Gastrocnemius medialis (tissue), 4 donors: ENCODE measurements around the gene STRN3.

Source experiments
- CTCF ChIP-seq, 5 experiments: fragments of 450-650 bp in 3 of 5; fragments of 200-600 bp in 2 of 5; sonication (generic) in 2 of 5; IDR thresholded peaks in 4 of 5; conservative IDR thresholded peaks in 1 of 5; 1 replicate in 4 of 5; 2 replicates in 1 of 5; pipeline ENCODE4 v1.5.1; 2016 to 2019; ENCODE audit warnings: antibody characterized with exemption in 5 of 5, mild to moderate bottlenecking in 3 of 5, moderate library complexity in 3 of 5
- POLR2A ChIP-seq, 2 donors: fragments of 450-650 bp; IDR thresholded peaks; one replicate each; pipeline ENCODE4 v1.6.1; 2017; ENCODE audit warnings: antibody characterized with exemption in 2 of 2, mild to moderate bottlenecking in 2 of 2, moderate library complexity in 2 of 2

- no peak for TF ChIP-seq CTCF (IDR thresholded peaks at IDR 0.05 in 4 of 5, conservative IDR thresholded peaks at IDR 0.05 in 1 of 5)
- TF ChIP-seq POLR2A (IDR thresholded peaks at IDR 0.05) = no peak
These were observed 30.9 kb upstream of the STRN3 start for GRCh38 chr14:31057035-31057434.
